Measurements from ENCODE around the gene CFAP61. TPM values are rescaled to one million over a fixed set of nuclear protein-coding genes. Genes with fewer than 3 reads are reported as not detected.

The CFAP61 gene
- total RNA-seq, 1 experiment from 2014 or later, result not detected

GRCh38 chr20:20213526-20214121 is 161.3 kb downstream of the CFAP61 start:
- H3K36me3 ChIP-seq (ENCODE audit: low read depth, low read length), result no peaks in the 10 kb centered on the region
- no peaks in the 10 kb centered on the region for H4K20me1 ChIP-seq (ENCODE audit: low read length)
- no peak overlapping the region for H3K4me2 ChIP-seq (ENCODE audit: low read length)
- no peaks in the 10 kb centered on the region for H3K9me2 ChIP-seq (replicated peaks; ENCODE audit: low read length)
- H3F3A ChIP-seq (ENCODE audit: low read length, unreplicated experiment), result no peaks in the 10 kb centered on the region
- ATAC-seq (no peak), DNase-seq (no peak)
- POLR2A ChIA-PET (ENCODE audit: unreplicated experiment), result no interaction called here
- no peak overlapping the region for H3K4me3 ChIP-seq (ENCODE audit: low read length)
- no peak overlapping the region for H3K27ac ChIP-seq (ENCODE audit: low read length)
- CTCF ChIA-PET, result no interaction called here
- H2AFZ ChIP-seq (ENCODE audit: low read length), result no peak overlapping the region
- no peak overlapping the region for H3K9ac ChIP-seq (ENCODE audit: low read length)
- 0 out of 2 replicates have a peak, but pooled peaks cover 3% of the 10 kb centered on the region for H3K4me1 ChIP-seq (ENCODE audit: insufficient read depth, low read length)
- no peaks in the 10 kb centered on the region for H3K79me2 ChIP-seq (ENCODE audit: low read length)
- TF ChIP-seq EZH2 (IDR thresholded peaks at IDR 0.05; ENCODE audit: low read length, unreplicated experiment) (no peak), EZH2phosphoT487 (IDR thresholded peaks at IDR 0.05; ENCODE audit: borderline replicate concordance, low read length) (no peak), CTCF (conservative IDR thresholded peaks at IDR 0.05; ENCODE audit: low read depth, low read length) (no peak)
- no TSS peak for BruUV-seq (replicated peaks)
- H3K9me3 ChIP-seq (ENCODE audit: low read length), result no peaks in the 10 kb centered on the region
- intact Hi-C loops (cut with micrococcal nuclease), result no loop called here
- H3K27me3 ChIP-seq (ENCODE audit: low read length), result peaks cover 74% of the 10 kb centered on the region

- Histone ChIP-seq H4K20me1 (ENCODE audit: low read length) (no peaks in the 10 kb centered on the region), H3K27ac (ENCODE audit: low read length) (no peak overlapping the region), H3K36me3 (ENCODE audit: low read depth, low read length) (no peaks in the 10 kb centered on the region), H3K4me2 (ENCODE audit: low read length) (no peak overlapping the region), H3K27me3 (ENCODE audit: low read length) (peaks cover 69% of the 10 kb centered on the region), H2AFZ (ENCODE audit: low read length) (no peak overlapping the region), H3F3A (ENCODE audit: low read length, unreplicated experiment) (no peaks in the 10 kb centered on the region), H3K4me1 (ENCODE audit: insufficient read depth, low read length) (0 out of 2 replicates have a peak, but pooled peaks cover 3% of the 10 kb centered on the region), H3K9me2 (replicated peaks; ENCODE audit: low read length) (no peaks in the 10 kb centered on the region), H3K9ac (ENCODE audit: low read length) (no peak overlapping the region), H3K4me3 (ENCODE audit: low read length) (no peak overlapping the region), H3K9me3 (ENCODE audit: low read length) (no peaks in the 10 kb centered on the region), H3K79me2 (ENCODE audit: low read length) (no peaks in the 10 kb centered on the region)
- ATAC-seq (no peak), DNase-seq (no peak)
- no peak for TF ChIP-seq EZH2phosphoT487 (IDR thresholded peaks at IDR 0.05; ENCODE audit: borderline replicate concordance, low read length)
- no peak for TF ChIP-seq EZH2 (IDR thresholded peaks at IDR 0.05; ENCODE audit: low read length, unreplicated experiment)
- no peak for TF ChIP-seq CTCF (conservative IDR thresholded peaks at IDR 0.05; ENCODE audit: low read depth, low read length)
- BruUV-seq (replicated peaks), result no TSS peak
- POLR2A ChIA-PET (ENCODE audit: unreplicated experiment), result no interaction called here
- CTCF ChIA-PET, result no interaction called here
- intact Hi-C loops (cut with micrococcal nuclease), result no loop called here
Observed at GRCh38 chr20:20214757-20215275, 162.5 kb downstream of the CFAP61 start.

- no peak overlapping the region for H3K27ac ChIP-seq (ENCODE audit: low read length)
- ChIA-PET CTCF (no interaction called here), POLR2A (ENCODE audit: unreplicated experiment) (no interaction called here)
- no TSS peak for BruUV-seq (replicated peaks)
- intact Hi-C loops (cut with micrococcal nuclease), result no loop called here
- H3K9ac ChIP-seq (ENCODE audit: low read length), result no peak overlapping the region
- no peaks in the 10 kb centered on the region for H3K36me3 ChIP-seq (ENCODE audit: low read depth, low read length)
- no peaks in the 10 kb centered on the region for H3K79me2 ChIP-seq (ENCODE audit: low read length)
- peaks cover 71% of the 10 kb centered on the region for H3K27me3 ChIP-seq (ENCODE audit: low read length)
- DNase-seq (no peak), ATAC-seq (no peak)
- no peak overlapping the region for H3K4me3 ChIP-seq (ENCODE audit: low read length)
- no peak for TF ChIP-seq EZH2 (IDR thresholded peaks at IDR 0.05; ENCODE audit: low read length, unreplicated experiment)
- TF ChIP-seq EZH2phosphoT487 (IDR thresholded peaks at IDR 0.05; ENCODE audit: borderline replicate concordance, low read length), result no peak
- TF ChIP-seq CTCF (conservative IDR thresholded peaks at IDR 0.05; ENCODE audit: low read depth, low read length), result no peak
- no peaks in the 10 kb centered on the region for H3K9me3 ChIP-seq (ENCODE audit: low read length)
- 0 out of 2 replicates have a peak, but pooled peaks cover 1% of the 10 kb centered on the region for H3K4me1 ChIP-seq (ENCODE audit: insufficient read depth, low read length)
- no peak overlapping the region for H3K4me2 ChIP-seq (ENCODE audit: low read length)
- no peak overlapping the region for H2AFZ ChIP-seq (ENCODE audit: low read length)
- H3K9me2 ChIP-seq (replicated peaks; ENCODE audit: low read length), result no peaks in the 10 kb centered on the region
- H3F3A ChIP-seq (ENCODE audit: low read length, unreplicated experiment), result no peaks in the 10 kb centered on the region
- no peaks in the 10 kb centered on the region for H4K20me1 ChIP-seq (ENCODE audit: low read length)
Observed at GRCh38 chr20:20215976-20216727, 163.8 kb downstream of the CFAP61 start.
